GM18526 (cell line): ENCODE measurements around the gene B3GALT6.

ENCODE experiments used
- POLR2A ChIP-seq: IDR thresholded peaks from 3 replicates; pipeline ENCODE4 v1.6.1; 2011; ENCODE audit not compliant: insufficient read length; ENCODE audit errors: extremely low read depth

The B3GALT6 gene

GRCh38 chr1:1232208-1232795 is at the start of gene B3GALT6:
Gene B3GALT6 (plus strand): TSS chr1:1232237. CDS start chr1:1232279, 42 bp downstream.
- TF ChIP-seq POLR2A: no peak

- no peak for TF ChIP-seq POLR2A
Observed at GRCh38 chr1:1182491-1183220, 49.4 kb upstream of the B3GALT6 start.

- no peak for TF ChIP-seq POLR2A
Observed at GRCh38 chr1:1183221-1183747, 48.8 kb upstream of the B3GALT6 start.

- TF ChIP-seq POLR2A: no peak
Observed at GRCh38 chr1:1183833-1184775, 47.9 kb upstream of the B3GALT6 start.

- TF ChIP-seq POLR2A: no peak
Observed at GRCh38 chr1:1185101-1185765, 46.8 kb upstream of the B3GALT6 start.

- TF ChIP-seq POLR2A: no peak
Observed at GRCh38 chr1:1187938-1188337, 44.1 kb upstream of the B3GALT6 start.

- no peak for TF ChIP-seq POLR2A
Observed at GRCh38 chr1:1189111-1189510, 42.9 kb upstream of the B3GALT6 start.

- no peak for TF ChIP-seq POLR2A
Observed at GRCh38 chr1:1191734-1192133, 40.3 kb upstream of the B3GALT6 start.

- no peak for TF ChIP-seq POLR2A
Observed at GRCh38 chr1:1194723-1195122, 37.3 kb upstream of the B3GALT6 start.

- no peak for TF ChIP-seq POLR2A
Observed at GRCh38 chr1:1196431-1197187, 35.4 kb upstream of the B3GALT6 start.

GRCh38 chr1:1197188-1197500 is 34.9 kb upstream of the B3GALT6 start:
- no peak for TF ChIP-seq POLR2A

GRCh38 chr1:1197551-1198422 is 34.2 kb upstream of the B3GALT6 start:
- TF ChIP-seq POLR2A: no peak

GRCh38 chr1:1198423-1199140 is 33.5 kb upstream of the B3GALT6 start:
- no peak for TF ChIP-seq POLR2A
